GM12865 (cell line): Measurements from ENCODE around the gene WIPF2.

Source experiments
- DNase-seq: peaks from one replicate; pipeline ENCODE4 v3.0.0; 2010; ENCODE audit warnings: low read depth
- H3K4me3 ChIP-seq: 2 replicates; pipeline ENCODE4 v1.5.1; 2011; ENCODE audit warnings: mild to moderate bottlenecking, low read depth, low read length, control low read depth
- CTCF ChIP-seq: IDR thresholded peaks from 2 replicates; pipeline ENCODE4 v1.5.1; 2011; ENCODE audit warnings: low read length, control low read depth, low read depth, inconsistent platforms; ENCODE audit not compliant: insufficient read depth; ENCODE audit errors: missing control alignments

WIPF2 gene

GRCh38 chr17:40253565-40253964 is 34.5 kb downstream of the WIPF2 start:
- no peak for TF ChIP-seq CTCF
- H3K4me3 ChIP-seq = no peak overlapping the region
- no peak for DNase-seq

- TF ChIP-seq CTCF = no peak
- no peak overlapping the region for H3K4me3 ChIP-seq
- no peak for DNase-seq
Measured at GRCh38 chr17:40259505-40259904, 40.4 kb downstream of the WIPF2 start.

- TF ChIP-seq CTCF = no peak
- H3K4me3 ChIP-seq = no peak overlapping the region
- no peak for DNase-seq
Measured at GRCh38 chr17:40260528-40260927, 41.4 kb downstream of the WIPF2 start.

DNA sequence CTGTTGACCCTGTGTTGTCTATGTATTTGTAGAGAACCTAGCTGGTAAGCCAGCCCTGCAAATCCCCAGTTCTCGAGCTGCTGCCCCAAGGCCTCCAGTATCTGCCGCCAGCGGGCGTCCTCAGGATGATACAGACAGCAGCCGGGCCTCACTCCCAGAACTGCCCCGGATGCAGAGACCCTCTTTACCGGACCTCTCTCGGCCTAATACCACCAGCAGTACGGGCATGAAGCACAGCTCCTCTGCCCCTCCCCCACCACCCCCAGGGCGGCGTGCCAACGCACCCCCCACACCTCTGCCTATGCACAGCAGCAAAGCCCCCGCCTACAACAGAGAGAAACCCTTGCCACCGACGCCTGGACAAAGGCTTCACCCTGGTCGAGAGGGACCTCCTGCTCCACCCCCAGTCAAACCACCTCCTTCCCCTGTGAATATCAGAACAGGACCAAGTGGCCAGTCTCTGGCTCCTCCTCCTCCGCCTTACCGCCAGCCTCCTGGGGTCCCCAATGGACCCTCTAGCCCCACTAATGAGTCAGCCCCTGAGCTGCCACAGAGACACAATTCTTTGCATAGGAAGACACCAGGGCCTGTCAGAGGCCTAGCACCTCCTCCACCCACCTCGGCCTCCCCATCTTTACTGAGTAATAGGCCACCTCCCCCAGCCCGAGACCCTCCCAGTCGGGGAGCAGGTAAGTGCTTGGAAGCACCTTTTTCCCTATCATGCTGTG is 45.5 kb downstream of the WIPF2 start:
- H3K4me3 ChIP-seq = no peak overlapping the region
- no peak for DNase-seq
- TF ChIP-seq CTCF = no peak

- no peak for DNase-seq
- no peak overlapping the region for H3K4me3 ChIP-seq
Measured at GRCh38 chr17:40265337-40265736, 46.2 kb downstream of the WIPF2 start.

DNA sequence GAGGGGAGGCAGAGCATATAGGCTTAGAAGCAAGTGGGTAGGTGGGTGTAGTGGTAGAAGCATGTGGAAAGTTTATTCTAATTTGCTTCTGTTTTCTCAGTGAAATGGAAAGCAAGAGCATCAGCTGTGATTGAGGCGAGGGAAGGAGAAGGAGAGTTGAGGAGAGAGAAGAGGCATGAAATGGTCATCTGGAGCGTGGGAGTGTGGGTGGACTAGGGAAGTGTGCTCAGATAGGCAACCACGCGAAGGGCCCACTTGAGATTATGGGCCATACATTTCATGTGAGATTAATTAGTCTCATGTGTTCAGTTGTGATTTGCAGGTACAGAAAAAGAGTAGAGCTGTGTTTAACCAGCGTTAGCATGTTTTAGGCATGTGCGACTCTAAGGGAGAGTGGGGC is 47.8 kb downstream of the WIPF2 start:
- H3K4me3 ChIP-seq = no peak overlapping the region
- TF ChIP-seq CTCF = no peak
- no peak for DNase-seq

More at GRCh38 chr17:40265337-40265736, 46.2 kb downstream of the WIPF2 start:
- TF ChIP-seq CTCF = no peak

DNA sequence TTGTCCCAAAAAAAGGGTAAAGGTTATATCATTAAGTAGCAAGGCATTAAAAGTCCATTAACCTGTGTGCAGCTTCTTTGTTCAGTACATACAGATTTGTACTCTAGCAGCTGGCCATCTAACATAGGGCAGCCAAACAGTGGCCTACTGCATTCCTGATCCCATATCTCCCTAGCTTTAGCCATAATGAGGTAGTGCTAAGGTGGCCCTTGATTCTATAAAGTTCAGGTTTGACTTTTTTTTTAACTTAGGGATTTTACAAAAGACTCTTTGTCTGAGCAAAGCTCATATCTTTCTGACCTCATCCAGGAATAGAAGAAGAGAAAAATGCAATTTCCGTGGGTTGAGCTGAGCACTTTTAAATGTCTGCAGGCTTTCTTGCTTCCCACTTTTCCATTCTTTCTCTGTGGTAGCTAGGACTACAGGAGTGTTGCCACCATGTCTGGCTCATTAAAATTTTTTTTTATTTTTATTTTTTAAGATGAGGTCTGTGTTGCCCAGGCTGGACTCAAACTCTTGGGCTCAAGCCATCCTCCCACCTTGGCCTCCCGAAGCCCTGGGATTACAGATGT is 49.1 kb downstream of the WIPF2 start:
- no peak for TF ChIP-seq CTCF
- H3K4me3 ChIP-seq = no peak overlapping the region

More for the DNA sequence above, 49.1 kb downstream of the WIPF2 start:
- DNase-seq = no peak
